ENCODE data around the gene PCED1B.
"Not testable (repeated sequence)": the region's sequence is repeated elsewhere in the genome, so short reads cannot be mapped to it uniquely, and the experiment has no call there.

The PCED1B gene

DNA sequence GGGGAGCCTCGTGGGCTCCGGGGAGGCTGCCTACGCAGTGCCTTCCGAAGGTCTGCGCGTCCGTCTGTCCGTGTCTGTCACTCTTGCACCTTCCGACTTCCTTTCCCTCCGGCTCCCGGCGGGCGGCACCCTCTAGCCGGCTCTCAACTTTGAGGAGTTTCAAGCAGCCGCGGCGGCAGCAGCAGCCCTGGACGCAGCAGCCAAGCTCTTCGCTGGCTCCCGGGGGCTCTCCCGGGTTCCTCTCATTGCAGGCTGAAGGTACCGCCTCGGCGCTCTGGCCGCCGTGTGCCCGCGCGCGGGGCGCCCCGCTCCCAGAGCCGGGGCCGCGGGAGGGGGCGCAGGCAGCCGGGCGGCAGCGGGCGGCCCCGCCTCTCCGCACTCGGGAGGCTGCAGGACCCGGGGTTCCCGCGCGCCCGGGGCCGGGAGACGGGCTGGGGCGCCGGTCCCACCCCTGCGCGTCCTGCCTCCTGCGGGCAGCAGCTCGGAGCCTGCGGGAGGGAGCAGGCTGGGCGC is at the start of gene PCED1B, which contains the start of gene AMIGO2:
PCED1B (plus strand) TSS at position 154 of the 513 bp plus-strand sequence. CDS start 155,443 bp downstream, outside the sequence.
AMIGO2 (minus strand) TSS at position 492 of the 513 bp plus-strand sequence. CDS start 957 bp downstream, outside the sequence.
- no peak for FAIRE-seq

GRCh38 chr12:47029903-47030302 is 49.5 kb upstream of the PCED1B start:
- FAIRE-seq: no peak

GRCh38 chr12:47032644-47033043 is 46.8 kb upstream of the PCED1B start:
- peak; percentile 83 for FAIRE-seq

- FAIRE-seq: no peak
Observed at GRCh38 chr12:47033081-47033480, 46.3 kb upstream of the PCED1B start.

GRCh38 chr12:47033789-47034555 is 45.4 kb upstream of the PCED1B start:
- FAIRE-seq: no peak

DNA sequence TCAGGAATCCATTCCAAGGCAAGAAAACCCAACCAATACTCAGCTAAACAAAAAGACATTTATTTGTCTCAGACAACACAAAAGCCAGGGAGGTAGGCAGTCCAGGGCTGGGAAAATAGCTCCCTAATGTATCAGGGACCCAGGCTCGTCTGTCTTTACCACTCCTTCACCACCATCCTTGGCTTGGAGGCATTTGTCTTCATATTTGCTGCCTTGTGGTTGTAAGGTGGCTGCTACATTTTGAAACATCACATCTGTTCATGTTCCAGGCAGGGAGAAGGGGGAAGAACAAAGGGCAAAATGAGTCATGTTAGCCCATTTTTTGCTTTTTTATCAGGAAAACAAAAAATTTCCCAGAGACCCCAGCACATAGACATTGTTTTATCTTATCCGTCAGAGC is 44.8 kb upstream of the PCED1B start:
- no peak for FAIRE-seq

DNA sequence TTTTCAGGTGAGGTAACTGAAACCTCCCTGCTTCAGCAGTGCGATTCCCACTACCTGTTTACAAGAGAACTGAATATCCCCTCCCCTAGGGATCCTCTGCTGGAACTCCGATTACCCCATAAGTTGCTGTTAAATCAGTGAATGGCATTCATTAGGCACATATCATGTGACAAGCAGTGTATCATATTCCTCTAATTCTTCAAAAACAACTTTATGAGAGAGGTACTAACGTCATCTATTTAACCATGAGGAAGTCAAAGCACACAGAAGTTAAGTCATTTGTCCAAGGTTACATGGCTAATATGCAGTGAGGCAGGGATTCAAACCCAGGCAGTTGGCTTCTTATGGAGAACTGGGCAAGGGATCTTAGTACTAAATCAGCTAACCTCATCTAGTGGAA is 43.9 kb upstream of the PCED1B start:
- FAIRE-seq: no peak

GRCh38 chr12:47038270-47038748 is 41.1 kb upstream of the PCED1B start:
- FAIRE-seq: no peak

GRCh38 chr12:47039079-47039478 is 40.3 kb upstream of the PCED1B start:
- no peak for FAIRE-seq

- FAIRE-seq: no peak
Observed at GRCh38 chr12:47039756-47040155, 39.7 kb upstream of the PCED1B start.

DNA sequence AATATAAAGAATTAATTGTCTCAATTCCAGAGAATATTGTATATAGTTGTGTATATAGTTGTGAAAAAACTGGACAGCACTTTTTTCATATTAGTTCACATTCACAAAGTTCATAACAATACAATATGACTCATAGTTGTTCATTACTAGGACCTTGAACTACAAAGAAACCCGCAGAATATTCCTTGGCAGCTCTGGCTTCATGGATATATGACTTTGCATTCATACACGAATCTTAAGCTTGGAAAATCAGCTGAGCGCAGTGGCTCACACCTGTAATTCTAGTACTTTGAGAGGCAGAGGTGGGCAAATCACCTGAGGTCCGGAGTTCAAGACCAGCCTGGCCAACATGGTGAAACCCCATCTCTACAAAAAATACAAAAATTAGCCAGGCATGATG is 38.1 kb upstream of the PCED1B start:
- FAIRE-seq: no peak

DNA sequence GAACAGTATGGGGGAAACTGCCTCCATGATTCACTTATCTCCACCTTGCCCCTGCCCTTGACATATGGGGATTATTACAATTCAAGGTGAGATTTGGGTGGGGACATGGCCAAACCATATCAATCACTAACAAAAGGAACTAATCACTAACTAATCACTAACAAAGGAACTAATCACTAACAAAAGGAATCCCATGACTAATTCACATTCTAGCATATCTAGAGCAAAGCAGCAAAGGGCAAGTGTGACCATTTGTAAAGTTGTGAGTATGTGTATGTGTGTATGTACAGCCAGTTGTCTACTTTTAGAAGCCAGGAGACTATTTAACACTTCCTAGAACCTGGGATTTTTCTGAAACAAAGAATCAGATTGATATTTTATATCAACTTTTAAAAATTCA is 30.9 kb upstream of the PCED1B start:
- no peak for FAIRE-seq

DNA sequence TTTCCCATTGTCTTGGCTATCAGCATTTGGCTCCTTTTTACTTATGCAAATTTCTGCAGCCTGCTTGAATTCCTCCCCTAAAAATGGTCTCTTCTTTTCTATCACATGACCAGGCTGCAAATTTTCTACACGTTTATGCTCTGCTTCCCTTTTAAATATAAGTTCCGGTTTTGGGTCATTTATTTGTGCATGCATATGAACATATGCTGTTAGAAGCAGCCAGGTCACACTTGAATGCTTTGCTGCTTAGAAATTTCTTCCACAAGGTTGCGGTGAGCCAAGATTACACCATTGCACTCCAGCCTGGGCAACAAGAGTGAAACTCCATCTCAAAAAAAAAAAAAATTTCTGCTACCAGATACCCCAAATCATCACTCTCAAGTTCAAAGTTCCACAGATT is 28.1 kb upstream of the PCED1B start:
- FAIRE-seq: not testable (repeated sequence)

DNA sequence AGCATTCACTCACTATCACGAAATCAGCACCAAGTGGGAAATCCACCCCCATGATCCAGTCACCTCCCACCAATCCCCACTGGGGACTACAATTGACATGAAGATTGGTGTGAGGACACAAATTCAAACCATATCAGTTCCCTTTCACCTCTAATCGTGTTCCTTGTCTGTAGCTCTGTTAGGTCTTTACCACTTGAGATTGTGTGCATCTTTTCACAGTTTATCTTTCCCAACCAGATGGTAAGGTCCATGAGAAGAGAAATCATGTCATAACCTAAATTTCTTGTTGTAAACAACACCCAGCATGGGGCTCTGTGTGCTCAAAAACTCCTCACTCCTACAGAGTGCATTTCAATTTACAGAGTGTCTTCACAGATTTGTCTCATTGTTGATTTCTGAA is 27.1 kb upstream of the PCED1B start:
- FAIRE-seq: no peak

- no peak for FAIRE-seq
Observed at GRCh38 chr12:47053961-47054360, 25.5 kb upstream of the PCED1B start.

DNA sequence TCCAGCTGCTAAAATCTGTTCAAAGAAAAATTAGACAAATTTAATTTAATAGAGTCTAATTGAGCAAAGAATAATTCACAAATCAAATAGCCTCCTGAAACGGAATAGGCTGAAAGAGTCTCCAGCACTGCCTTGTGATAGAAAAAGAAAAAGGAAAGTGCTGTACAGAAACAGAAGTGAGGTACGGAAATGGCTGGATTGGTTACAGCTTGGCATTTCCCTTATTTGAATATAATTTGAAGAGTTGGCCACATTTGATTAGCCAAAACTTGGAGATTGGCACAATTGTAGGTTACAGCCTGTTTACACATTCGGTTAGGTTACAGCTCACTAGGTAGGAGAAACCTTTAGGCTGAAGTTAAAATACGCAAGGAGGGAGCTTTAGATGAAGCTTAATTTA is 24.8 kb upstream of the PCED1B start:
- FAIRE-seq: no peak

GRCh38 chr12:47055856-47056255 is 23.6 kb upstream of the PCED1B start:
- not testable (repeated sequence) for FAIRE-seq

DNA sequence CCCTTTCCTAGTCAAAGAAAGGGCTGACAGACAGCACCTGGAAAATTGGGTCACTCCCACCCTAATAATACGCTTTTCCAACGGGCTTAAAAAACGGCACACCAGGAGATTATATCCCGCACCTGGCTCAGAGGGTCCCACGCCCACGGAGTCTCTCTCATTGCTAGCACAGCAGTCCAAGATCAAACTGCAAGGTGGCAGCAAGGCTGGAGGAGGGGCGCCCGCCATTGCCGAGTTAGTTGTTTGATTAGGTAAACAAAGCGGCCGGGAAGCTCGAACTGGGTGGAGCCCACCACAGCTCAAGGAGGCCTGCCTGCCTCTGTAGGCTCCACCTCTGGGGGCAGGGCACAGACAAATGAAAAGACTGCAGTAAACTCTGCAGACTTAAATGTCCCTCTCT is 22.5 kb upstream of the PCED1B start:
- not testable (repeated sequence) for FAIRE-seq

DNA sequence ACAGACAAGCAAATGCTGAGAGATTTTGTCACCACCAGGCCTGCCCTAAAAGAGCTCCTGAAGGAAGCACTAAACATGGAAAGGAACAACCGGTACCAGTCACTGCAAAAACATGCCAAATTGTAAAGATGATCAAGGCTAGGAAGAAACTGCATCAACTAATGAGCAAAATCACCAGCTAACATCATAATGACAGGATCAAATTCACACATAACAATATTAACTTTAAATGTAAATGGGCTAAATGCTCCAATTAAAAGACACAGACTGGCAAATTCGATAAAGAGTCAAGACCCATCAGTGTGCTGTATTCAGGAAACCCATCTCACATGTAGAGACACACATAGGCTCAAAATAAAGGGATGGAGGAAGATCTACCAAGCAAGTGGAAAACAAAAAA is 20.8 kb upstream of the PCED1B start:
- FAIRE-seq: not testable (repeated sequence)

GRCh38 chr12:47065546-47065945 is 13.9 kb upstream of the PCED1B start:
- no peak for FAIRE-seq

GRCh38 chr12:47066278-47067025 is 13.0 kb upstream of the PCED1B start:
- no peak for FAIRE-seq

- no peak for FAIRE-seq
Observed at GRCh38 chr12:47067176-47067575, 12.2 kb upstream of the PCED1B start.

- FAIRE-seq: no peak
Observed at GRCh38 chr12:47067771-47068431, 11.5 kb upstream of the PCED1B start.
